OCI-M2 (cell line): Measurements from ENCODE around the gene NKTR.
A peak's percentile ranks its signal among the peaks of the same experiment; 100 is the strongest.

Source experiments
- DNase-seq: peaks from one replicate; lab custom pipeline; 2025; ENCODE audit not compliant: unreplicated experiment; lab: John Stamatoyannopoulos, UW

NKTR gene

GRCh38 chr3:42649783-42650182 lies 49.3 kb downstream of the NKTR start:
- DNase-seq: no peak

DNA sequence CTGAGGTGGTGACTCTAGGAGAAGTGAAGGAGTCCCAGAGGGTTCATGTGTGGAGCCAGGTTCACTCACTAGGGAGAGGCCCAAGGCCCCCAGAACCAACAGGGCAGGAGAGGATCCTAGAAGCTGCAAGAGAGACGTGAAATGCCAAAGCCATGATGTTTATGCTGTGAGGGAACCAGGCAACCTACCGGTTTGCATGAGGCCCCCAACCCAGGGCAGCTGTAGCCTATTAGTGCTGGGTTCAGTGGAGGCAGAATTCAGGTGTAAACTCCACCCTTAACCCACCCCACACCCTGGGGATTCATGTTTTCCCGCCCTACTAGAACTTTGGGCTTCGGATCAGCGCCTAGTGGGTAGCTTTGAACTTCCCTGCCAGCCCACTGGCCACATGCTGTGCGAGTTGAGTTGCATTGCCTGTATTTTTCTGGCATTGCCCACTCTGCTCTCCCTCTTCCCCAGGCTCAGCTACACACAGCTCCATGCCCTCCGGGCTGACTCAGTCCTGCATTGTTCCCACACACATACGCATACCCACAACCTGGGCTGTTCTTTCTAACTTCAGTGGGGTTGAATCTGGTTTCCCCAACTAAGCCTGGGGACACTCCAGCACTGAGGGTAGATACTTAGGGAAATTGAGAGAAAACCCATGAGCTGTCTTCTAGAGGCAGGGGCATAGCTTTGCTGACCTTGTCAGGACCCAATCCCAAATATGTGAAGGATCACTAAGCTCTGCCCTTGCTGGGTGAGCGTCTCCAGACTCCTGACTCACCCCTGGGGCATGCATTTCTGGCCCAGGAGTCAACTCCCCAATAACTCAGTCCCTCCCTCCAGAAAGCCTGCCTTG lies 51.0 kb downstream of the NKTR start:
- no peak for DNase-seq

DNA sequence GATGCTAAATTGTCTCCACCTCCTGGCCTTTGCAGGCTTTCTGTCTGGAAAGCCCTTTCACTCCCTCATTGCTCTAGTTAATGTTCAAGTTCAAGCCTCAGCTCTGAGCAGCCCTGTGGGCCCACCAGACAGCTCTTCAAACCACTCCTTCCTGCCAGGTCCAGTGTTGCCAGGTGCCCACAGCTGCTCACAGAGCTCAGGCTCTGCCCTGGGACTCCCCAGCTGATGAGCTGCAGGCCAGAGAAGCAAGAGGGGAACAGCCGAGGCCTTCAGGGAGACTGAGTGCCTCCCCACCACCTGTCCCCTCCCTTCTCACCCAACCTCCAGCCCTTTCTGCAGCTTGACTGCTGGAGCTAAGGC lies 51.7 kb downstream of the NKTR start:
- DNase-seq: no peak

GRCh38 chr3:42652611-42653302 lies 52.3 kb downstream of the NKTR start:
- peak; percentile 18 for DNase-seq

GRCh38 chr3:42653303-42653559 lies 52.7 kb downstream of the NKTR start:
- no peak for DNase-seq

DNA sequence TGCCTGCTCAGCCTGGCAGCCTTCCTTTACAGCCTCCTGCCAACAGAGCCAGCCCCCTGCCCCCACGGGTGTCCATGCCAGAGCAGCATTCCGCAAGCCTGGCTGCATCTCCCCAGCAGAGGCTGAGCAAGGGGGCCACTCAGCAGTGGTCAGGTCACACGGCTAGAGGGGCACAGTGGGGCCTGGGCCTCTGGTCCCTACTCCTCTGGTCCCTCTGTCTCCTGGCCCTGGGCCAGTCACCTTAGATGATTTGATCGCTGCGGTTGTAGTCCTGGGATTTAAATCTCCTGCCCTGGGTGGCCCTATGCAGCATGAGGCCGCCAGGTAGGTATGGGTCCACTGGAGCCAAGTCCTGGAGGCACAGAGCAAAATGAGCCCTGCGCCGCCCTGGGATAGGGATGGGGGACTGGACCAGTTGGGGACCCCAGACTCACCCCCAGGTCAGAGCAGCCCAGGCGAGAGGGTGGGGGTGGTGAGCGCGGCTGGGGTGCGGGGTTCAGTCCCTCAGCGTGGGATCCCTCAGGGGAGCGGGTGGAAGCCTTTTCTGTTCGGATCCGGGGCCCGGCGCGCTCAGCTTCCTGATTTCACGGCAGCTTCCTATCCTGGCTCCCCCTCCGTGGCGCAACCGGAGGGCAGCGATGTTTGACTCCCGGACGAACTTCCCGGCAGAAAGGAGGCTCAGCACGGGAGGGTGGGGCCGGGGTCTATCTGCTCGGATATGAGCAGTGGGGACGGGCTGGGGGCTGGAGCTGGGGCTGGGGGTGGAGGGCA lies 53.3 kb downstream of the NKTR start, which contains the start of gene ZBTB47:
Gene ZBTB47, plus strand, starts transcription at position 138 of the 771 bp plus-strand sequence. CDS start 4,659 bp downstream, outside the sequence.
- no peak for DNase-seq

DNA sequence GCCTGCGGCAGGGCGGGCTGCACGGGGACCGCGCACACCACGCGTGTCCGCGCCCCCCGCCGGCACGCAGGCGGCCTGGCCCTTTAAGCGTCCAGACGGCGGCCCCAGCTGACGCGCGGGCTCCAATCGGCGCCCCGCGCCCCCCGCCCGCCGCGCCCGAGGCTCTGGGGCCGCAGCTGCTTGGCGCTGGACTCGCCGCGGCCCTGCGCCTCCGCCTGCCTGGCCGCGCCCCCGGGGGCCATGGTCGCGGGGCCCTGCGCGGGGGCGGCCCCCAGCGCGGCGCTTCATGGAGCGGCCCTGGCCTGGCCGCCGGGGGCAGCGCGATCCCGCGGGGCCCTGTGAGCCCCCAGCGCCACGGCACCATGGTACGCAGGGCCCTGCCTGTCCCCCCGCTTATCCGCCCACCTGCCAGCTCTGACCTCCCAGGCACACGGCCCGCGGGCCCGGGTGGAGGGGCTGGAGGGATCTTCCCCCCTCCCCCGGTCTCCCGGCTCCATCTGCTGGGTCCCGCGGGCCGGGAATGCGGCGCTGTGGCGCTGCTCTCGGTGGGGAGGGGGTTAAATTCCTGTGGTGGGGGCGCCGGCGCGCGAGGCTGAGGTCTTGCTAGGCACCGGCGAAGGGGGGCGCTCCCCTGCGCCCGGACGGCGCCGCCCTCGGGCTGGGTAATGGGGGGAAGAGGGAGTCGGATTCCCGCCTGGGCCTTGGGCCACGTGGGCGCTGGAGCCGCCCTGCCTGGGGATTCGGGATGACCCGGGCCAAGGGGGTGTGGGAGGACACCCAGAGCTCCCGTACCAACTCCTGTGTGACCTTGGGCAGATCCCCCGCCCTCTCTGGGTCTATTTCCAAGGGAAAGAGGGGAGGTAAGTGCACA lies 54.1 kb downstream of the NKTR start:
- no peak for DNase-seq

DNA sequence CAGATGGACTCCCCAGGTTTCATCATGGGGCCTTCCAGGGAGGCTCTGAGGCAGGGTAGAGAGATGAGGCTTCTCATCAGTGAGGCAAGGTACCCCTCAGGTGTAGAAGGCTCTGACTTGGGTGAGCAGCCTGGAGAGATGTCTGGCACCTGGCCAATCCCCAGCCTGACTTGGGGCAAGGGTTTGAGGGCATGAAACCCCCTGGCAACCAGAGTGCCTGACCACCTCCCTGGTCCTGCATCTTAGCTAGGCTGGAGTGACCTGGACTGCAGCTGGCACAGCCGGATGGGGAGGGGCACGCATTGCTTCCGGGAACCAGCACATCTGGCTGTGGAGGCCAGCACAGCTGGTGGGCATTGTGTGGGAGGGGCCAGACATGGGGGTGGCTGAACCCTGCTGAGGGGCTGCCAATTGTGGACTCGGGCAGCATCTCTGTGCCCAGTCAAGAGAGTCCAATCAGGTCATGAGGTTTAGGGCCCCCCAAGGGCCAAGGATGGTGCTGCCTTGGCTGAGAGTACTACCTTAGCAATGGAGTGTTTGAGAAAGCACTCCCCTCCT lies 54.9 kb downstream of the NKTR start:
- no peak for DNase-seq

GRCh38 chr3:42655980-42656679 lies 55.6 kb downstream of the NKTR start:
- no peak for DNase-seq

DNA sequence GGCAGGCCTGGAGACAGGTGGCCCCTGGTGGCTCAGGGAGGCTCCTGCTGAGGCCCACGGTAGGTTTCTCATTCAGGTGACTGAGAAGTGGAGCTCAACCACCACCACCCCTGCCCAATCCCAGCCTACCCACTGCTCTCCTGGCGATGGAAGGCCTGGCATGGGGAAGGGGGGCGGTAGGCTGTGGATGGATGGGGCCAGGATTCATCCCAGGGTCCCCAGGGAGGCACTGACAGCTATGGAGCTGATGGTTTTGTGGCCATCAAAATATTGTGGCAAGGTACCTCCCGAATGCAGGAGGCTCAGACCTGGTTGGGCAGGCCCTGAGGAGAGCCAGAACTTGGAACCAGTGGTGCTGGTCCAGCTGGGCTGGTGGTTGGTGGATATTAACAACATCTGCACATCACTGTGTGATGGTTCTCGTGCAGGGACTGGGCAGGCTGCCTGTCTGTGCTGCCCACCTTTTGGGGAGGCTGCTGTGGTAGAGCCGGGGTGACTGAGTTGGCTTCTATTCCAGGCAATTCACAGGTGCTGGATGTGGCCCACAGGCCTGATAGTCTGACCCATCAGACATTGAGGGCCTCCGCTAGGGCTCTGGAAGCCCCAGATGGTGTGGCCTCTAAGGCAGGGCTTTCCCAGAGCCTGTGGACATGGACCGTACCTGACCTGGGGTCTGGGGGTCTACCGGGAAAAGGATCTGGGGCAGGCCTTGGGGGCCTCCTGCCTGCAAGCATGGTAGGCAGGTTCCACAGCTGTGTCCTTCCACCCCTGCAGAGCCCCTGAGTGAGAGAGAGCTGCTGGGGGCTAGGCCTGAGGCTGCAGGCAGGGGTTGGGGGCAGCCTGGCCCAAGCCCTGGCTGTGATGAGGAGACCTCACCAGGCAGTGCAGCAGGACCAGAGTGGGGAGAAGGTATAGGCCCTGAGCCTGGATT lies 56.5 kb downstream of the NKTR start:
- no peak for DNase-seq

GRCh38 chr3:42657675-42658074 lies 57.2 kb downstream of the NKTR start:
- no peak for DNase-seq

DNA sequence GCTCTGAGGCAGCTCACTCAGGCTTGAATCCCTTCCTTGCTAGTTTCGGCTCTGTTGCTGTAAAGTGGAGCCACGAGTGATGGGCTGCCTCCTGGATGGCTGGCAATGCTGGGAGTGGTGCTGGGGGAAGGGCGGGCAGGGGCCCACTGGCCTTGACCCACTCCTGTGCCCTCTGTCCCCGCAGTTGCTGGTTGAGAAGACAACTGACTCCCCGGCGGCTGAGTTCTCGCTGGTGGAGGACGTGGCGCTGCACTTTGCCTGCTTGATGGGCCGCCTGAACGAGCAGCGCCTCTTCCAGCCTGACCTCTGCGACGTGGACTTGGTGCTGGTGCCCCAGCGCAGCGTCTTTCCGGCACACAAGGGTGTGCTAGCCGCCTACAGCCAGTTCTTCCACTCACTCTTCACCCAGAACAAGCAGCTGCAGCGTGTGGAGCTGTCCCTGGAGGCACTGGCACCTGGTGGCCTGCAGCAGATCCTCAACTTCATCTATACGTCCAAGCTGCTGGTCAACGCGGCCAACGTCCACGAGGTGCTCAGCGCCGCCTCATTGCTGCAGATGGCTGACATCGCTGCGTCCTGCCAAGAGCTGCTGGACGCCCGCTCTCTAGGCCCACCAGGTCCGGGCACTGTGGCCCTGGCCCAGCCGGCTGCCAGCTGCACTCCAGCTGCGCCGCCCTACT lies 57.7 kb downstream of the NKTR start:
- no peak for DNase-seq

DNA sequence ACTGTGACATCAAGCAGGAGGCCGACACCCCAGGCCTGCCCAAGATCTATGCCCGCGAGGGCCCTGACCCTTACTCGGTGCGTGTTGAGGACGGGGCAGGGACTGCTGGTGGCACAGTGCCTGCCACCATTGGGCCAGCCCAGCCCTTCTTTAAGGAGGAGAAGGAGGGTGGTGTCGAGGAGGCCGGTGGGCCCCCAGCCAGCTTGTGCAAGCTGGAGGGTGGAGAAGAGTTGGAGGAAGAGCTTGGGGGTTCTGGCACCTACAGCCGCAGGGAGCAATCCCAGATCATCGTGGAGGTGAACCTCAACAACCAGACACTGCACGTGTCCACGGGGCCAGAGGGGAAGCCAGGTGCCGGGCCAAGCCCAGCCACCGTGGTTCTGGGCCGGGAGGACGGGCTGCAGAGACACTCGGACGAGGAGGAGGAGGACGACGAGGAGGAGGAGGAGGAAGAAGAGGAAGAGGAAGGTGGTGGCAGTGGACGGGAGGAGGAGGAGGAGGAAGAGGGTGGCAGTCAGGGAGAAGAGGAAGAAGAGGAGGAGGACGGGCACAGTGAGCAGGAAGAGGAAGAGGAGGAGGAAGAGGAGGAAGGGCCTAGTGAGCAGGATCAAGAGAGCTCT lies 58.4 kb downstream of the NKTR start:
- no peak for DNase-seq

DNA sequence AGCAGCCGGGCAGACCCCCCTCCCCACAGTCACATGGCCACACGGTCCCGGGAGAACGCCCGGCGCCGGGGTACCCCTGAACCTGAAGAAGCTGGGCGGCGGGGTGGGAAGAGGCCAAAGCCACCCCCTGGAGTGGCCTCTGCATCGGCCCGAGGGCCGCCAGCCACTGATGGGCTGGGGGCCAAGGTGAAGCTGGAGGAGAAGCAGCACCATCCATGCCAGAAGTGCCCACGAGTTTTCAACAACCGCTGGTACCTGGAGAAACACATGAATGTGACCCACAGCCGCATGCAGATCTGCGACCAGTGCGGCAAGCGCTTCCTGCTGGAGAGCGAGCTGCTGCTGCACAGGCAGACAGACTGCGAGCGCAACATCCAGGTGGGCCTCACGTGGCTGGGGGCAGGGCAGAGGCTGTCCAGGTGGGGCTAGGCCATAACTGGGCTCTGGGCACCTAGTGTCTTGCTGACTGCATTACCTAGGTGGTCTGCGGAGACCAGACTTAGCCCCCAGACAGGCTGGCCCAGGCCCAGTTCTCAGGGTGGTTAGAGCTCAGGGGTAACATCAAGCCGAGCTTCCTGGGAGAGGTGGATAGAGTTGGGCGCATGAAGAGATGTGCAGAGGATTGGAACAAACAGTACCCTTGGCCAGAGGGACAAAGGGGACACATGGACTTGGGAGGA lies 59.1 kb downstream of the NKTR start:
- DNase-seq: no peak

DNA sequence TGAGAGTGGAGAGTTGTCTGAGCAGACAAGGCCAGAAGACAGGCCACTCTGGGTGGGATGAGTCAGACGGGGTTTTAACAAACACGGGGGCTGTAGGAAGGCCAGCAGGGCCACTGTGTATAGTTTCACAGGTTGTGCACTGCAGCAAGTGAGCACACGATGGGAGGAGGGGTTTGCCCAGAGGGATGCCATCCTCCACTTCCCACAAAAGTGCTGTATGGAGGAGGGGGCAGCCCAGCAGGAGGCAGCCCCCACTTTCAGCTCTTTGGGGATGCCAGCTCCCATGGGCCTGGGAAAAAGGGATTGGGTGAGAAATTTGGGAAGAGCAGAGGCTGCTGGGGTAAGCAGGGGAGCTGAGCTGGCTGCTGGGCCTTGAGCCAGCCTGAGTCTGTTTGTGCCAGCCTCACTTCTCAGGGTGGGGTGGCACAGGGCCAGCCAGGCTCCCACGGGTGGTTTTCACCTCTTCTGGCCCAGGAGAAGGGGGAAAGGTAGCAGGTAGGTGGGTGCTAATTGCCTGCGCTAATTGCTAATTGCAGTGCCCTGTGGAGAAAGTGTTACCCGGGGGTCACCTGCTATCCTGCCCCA lies 59.7 kb downstream of the NKTR start:
- no peak for DNase-seq

GRCh38 chr3:42660898-42661297 lies 60.4 kb downstream of the NKTR start:
- no peak for DNase-seq

- DNase-seq: no peak
Measured at GRCh38 chr3:42661593-42662022, 61.1 kb downstream of the NKTR start.
